Right lobe of liver (tissue), 6 donors: ENCODE measurements around the gene GCKR. TPM values are rescaled to one million over a fixed set of nuclear protein-coding genes. Genes with fewer than 3 reads are reported as not detected.

Experiments used
- ATAC-seq, 4 donors: fragments of 200-7000 bp; cut with Tn5 transposase; one replicate each; pipeline ENCODE4 v1.9.1; 2020; ENCODE audit warnings: mild to moderate bottlenecking in 4 of 4, moderate library complexity in 4 of 4
- DNase-seq, 3 donors: peaks; one replicate each; pipeline ENCODE4 v3.0.0-alpha.2; 2020
- H3K27ac ChIP-seq, 3 donors: fragments of 200-600 bp; one replicate each; pipeline ENCODE4 v1.8.0; 2022
- H3K27me3 ChIP-seq, 2 donors: fragments of 200-600 bp; one replicate each; pipeline ENCODE4 v1.8.0; 2022
- H3K36me3 ChIP-seq, 4 donors: fragments of 200-600 bp; sonication (generic) in 1 of 4; one replicate each; pipeline versions ENCODE4 v1.5.1 to v1.8.0; 2017 to 2022; ENCODE audit warnings: control low read depth in 1 of 4
- H3K4me1 ChIP-seq, 4 donors: fragments of 200-600 bp; sonication (generic) in 1 of 4; one replicate each; pipeline versions ENCODE4 v1.5.1 to v1.8.0; 2017 to 2022; ENCODE audit warnings: control low read depth in 1 of 4
- H3K4me3 ChIP-seq, 3 donors: fragments of 200-600 bp; one replicate each; pipeline ENCODE4 v1.8.0; 2022
- H3K9me3 ChIP-seq, 4 donors: fragments of 200-600 bp; sonication (generic) in 1 of 4; one replicate each; pipeline versions ENCODE4 v1.5.1 to v1.8.0; 2017 to 2022; ENCODE audit warnings: control low read depth in 1 of 4
- POLR2A ChIP-seq: fragments of 450-650 bp; IDR thresholded peaks from one replicate; pipeline ENCODE4 v1.6.1; 2017; ENCODE audit warnings: antibody characterized with exemption, mild to moderate bottlenecking
- WGBS: methylation state at CpG from one replicate; pipeline ENCODE4 v1.1.6; 2018; ENCODE audit warnings: low coverage, low lambda C conversion rate; ENCODE audit not compliant: insufficient coverage; ENCODE audit errors: missing lambda C conversion rate; 5-methylcytosine and 5-hydroxymethylcytosine counted together
- intact Hi-C, 2 donors: fragments of 100-400 bp; cut with DNase I; formaldehyde crosslinking; loops; one replicate each; pipeline versions ENCODE4 v1.11.2 to v1.14.1; 2022
- total RNA-seq, 6 experiments: library from RNA; depleted of rRNA in 2 of 6; stranded (reverse); fragments of >200 nt in 2 of 6; fragmentation: NEBNext Ultra II Directional in 3 of 6; extraction: Animal tissue kit (Norgen Biotek cat#: 25700) in 3 of 6; gene quantifications; one replicate each; pipeline versions ENCODE4 v1.1.0 to v1.2.4, GENCODE V29; 2016 to 2023
- TF ChIP-seq, protein P1 (sequence below), 4 donors: fragments of 200-600 bp in 3 of 4; fragments of 450-650 bp in 1 of 4; IDR thresholded peaks; one replicate each; pipeline versions ENCODE4 v1.5.1 to v1.8.0; 2016 to 2022; ENCODE audit warnings: antibody characterized with exemption in 4 of 4, mild to moderate bottlenecking in 2 of 4
- donor health status: DM: no; HTN: yes; CAD: no.
- donor health status: DM: no; HTN: no; CAD: no.
- donor health status: DM: no; HTN: no; CAD: no.
- donor health status: DM: no; HTN: yes; CAD: no.
- donor health status: DM: no; HTN: yes; CAD: no.

The GCKR gene
- total RNA-seq, 6 experiments from 2014 or later, result 57.9 to 164 (median 115) TPM

DNA sequence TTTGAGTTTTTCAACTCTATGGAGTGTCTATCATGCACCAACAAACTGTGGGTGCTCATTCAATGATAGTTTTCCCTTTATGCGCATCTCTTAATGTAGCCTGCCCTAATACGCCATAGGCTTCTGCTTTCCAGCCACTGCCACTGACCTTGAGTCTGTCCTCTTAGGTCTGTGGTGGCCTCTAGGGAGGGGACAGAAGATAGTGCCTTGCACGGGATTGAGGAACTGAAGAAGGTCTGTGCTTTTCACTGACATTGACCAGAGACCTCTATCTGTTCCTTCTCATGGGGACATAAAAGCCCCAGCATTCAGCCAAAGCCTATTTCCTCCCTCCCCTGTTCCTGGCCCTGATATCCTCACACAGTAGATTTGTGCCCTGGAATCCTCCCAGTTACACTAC, 2.3 kb downstream of the GCKR start:
- intact Hi-C loops, result no loop called here
- H3K27ac ChIP-seq, result peak overlapping the region in 2 of 3 donors; percentile 29 to 95
- ATAC-seq (no peak), DNase-seq (no peak)
- 67% methylated on average over 2 of the region's 3 CpGs for WGBS
- no peaks in the 10 kb centered on the region for H3K9me3 ChIP-seq
- TF ChIP-seq POLR2A, result no peak
- TF ChIP-seq, protein P1, sequence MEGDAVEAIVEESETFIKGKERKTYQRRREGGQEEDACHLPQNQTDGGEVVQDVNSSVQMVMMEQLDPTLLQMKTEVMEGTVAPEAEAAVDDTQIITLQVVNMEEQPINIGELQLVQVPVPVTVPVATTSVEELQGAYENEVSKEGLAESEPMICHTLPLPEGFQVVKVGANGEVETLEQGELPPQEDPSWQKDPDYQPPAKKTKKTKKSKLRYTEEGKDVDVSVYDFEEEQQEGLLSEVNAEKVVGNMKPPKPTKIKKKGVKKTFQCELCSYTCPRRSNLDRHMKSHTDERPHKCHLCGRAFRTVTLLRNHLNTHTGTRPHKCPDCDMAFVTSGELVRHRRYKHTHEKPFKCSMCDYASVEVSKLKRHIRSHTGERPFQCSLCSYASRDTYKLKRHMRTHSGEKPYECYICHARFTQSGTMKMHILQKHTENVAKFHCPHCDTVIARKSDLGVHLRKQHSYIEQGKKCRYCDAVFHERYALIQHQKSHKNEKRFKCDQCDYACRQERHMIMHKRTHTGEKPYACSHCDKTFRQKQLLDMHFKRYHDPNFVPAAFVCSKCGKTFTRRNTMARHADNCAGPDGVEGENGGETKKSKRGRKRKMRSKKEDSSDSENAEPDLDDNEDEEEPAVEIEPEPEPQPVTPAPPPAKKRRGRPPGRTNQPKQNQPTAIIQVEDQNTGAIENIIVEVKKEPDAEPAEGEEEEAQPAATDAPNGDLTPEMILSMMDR (IDR thresholded peaks at IDR 0.05), result no peak
- H3K27me3 ChIP-seq, result no peaks in the 10 kb centered on the region
- no peak overlapping the region for H3K4me3 ChIP-seq
- peaks cover 0 to 49% (median 14%) of the 10 kb centered on the region in 4 donors for H3K4me1 ChIP-seq
- peaks cover 0 to 17% (median 6%) of the 10 kb centered on the region in 4 donors for H3K36me3 ChIP-seq

DNA sequence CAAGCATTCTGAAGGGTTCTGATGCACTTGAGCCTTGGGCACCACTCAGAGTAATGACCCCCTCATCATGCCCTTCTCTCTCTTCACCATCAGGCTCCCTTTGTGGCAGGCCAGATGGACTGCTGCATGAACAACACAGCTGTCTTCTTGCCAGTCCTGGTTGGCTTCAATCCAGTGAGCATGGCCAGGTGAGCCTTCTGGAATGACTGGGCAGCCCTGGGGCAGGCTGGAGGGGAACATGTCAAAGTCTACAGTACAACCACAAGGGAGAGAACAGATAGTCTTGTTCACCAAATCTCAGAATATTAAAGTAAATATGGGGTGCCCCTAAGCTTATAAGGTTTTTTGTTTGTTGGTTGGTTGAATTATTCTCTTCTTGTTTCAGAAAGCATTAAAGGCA, 4.4 kb downstream of the GCKR start:
- H3K27me3 ChIP-seq, result no peaks in the 10 kb centered on the region
- peak overlapping the region in 2 of 3 donors; percentile 57 to 62 for H3K27ac ChIP-seq
- DNase-seq, result peak; percentile 74 to 95 (median 91)
- ATAC-seq, result peak; percentile 50 to 74 (median 68)
- TF ChIP-seq, protein P1 (IDR thresholded peaks at IDR 0.05), result peak in 1 of 4 donors; percentile 6
- no peak for TF ChIP-seq POLR2A
- no peaks in the 10 kb centered on the region for H3K9me3 ChIP-seq
- H3K36me3 ChIP-seq, result peaks cover 0 to 22% (median 9%) of the 10 kb centered on the region in 4 donors
- no peak overlapping the region for H3K4me3 ChIP-seq
- intact Hi-C loops, result no loop called here
- H3K4me1 ChIP-seq, result peaks cover 0 to 39% (median 12%) of the 10 kb centered on the region in 4 donors

DNA sequence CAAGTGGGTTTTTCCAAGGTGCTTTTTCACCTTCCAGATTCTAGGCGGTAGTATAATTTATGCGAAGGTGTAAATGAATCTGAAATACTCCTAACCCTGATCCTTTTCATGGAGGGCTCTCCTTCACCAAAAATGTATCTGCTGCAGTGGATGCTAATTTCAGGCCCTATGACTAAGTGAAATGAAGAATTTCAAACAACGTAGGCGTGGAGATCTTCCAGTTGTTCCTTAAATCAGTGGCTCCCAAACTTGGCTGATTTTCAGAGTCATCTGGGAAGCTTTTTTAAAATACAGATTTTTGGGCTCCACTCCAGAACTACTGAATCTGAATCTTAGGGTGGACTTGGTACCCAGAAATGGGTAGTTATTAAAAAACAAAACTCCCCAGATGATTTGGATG, 5.5 kb downstream of the GCKR start:
- Histone ChIP-seq H3K27me3 (no peaks in the 10 kb centered on the region), H3K27ac (peak overlapping the region in 2 of 3 donors; percentile 57 to 62), H3K4me1 (peaks cover 0 to 46% (median 15%) of the 10 kb centered on the region in 4 donors), H3K36me3 (peaks cover 0 to 22% (median 9%) of the 10 kb centered on the region in 4 donors), H3K4me3 (no peak overlapping the region), H3K9me3 (no peaks in the 10 kb centered on the region)
- intact Hi-C loops, result no loop called here
- ATAC-seq (no peak), DNase-seq (no peak)
- 88% methylated on average over 4 of the region's 4 CpGs for WGBS
- TF ChIP-seq, protein P1 (IDR thresholded peaks at IDR 0.05), result no peak
- no peak for TF ChIP-seq POLR2A

DNA sequence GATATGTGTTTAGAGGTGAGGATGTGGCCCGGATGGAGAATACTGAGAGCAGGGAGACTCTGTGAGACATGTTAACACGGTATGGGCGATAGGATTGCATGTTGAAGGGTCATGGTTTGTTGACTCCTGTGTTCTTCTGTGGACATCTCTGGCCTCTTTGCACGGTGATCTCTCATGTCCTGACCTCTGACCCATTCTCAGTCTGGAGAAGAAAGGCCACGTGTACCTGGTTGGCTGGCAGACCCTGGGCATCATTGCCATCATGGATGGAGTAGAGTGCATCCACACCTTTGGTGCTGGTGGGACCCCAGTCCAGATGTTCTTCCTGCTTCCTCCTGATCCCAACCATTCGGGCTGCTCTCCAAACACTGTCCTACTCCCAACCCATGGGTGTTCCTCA, 9.9 kb downstream of the GCKR start:
- intact Hi-C loops, result no loop called here
- no peak for DNase-seq

DNA sequence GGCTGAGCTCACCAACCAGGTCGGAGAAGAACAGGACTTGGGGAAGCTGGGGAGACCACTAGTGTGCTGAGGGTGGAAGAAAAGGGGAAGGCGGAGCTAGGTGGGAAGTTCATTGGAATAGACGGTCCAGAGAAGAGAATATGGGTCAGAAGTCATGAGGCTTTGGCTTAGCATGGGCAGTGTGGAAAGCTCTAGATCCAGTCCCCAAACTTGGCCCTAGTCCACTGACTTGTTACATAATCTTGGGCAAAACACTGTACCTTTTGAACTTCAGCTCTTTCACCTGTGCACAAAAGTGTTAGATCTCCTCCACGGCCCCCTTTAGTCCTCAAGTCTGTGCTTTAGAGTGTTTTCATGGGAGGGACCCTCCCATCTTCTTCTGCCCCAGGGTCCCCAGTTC, 10.7 kb downstream of the GCKR start:
- Histone ChIP-seq H3K36me3 (peaks cover 0 to 34% (median 12%) of the 10 kb centered on the region in 4 donors), H3K27me3 (no peaks in the 10 kb centered on the region), H3K9me3 (no peaks in the 10 kb centered on the region), H3K4me1 (peaks cover 0 to 20% (median 7%) of the 10 kb centered on the region in 4 donors), H3K27ac (peak overlapping the region in 2 of 3 donors; percentile 79 to 81), H3K4me3 (no peak overlapping the region)
- no peak for TF ChIP-seq POLR2A
- TF ChIP-seq, protein P1 (IDR thresholded peaks at IDR 0.05), result no peak
- peak in 1 of 3 donors; percentile 82 for DNase-seq
- intact Hi-C loops, result no loop called here
- 17% methylated on average over 4 of the region's 4 CpGs for WGBS
- ATAC-seq, result peak; percentile 78 to 92 (median 88)

More for the DNA sequence above, 9.9 kb downstream of the GCKR start:
- Histone ChIP-seq H3K36me3 (peaks cover 0 to 34% (median 16%) of the 10 kb centered on the region in 4 donors), H3K4me1 (peaks cover 0 to 25% (median 9%) of the 10 kb centered on the region in 4 donors), H3K27me3 (no peaks in the 10 kb centered on the region), H3K27ac (peak overlapping the region in 2 of 3 donors; percentile 79 to 81), H3K9me3 (no peaks in the 10 kb centered on the region), H3K4me3 (no peak overlapping the region)
- ATAC-seq, result peak; percentile 34 to 63 (median 45)
- WGBS, result 68% methylated on average over 4 of the region's 6 CpGs
- no peak for TF ChIP-seq POLR2A
